ENCODE measurements around the gene ROBO1. TPM values are rescaled to one million over a fixed set of nuclear protein-coding genes. Genes with fewer than 3 reads are reported as not detected.

ROBO1 gene
- total and polyA plus RNA-seq, 2 donors (not counting 3 experiments of a cell fraction or from before 2014, with no cell fraction given), result 5.9 to 14.2 TPM

GRCh38 chr3:78888635-78889034, 879.2 kb downstream of the ROBO1 start:
- Histone ChIP-seq H3K4me3 (replicated peaks in 1 of 3; ENCODE audit: insufficient read depth in 1 of 3, low read depth in 1 of 3, low read length in 3 of 3) (no peak overlapping the region), H3K27me3 (ENCODE audit: control insufficient read depth in 2 of 2, insufficient read depth in 2 of 2, low read length in 2 of 2) (no peaks in the 10 kb centered on the region), H3K9me1 (replicated peaks; ENCODE audit: control insufficient read depth, extremely low read depth, insufficient read depth, low read length) (no peaks in the 10 kb centered on the region), H3K36me3 (ENCODE audit: control insufficient read depth in 2 of 2, extremely low read depth in 1 of 2, insufficient read depth in 2 of 2, low read length in 2 of 2) (no peaks in the 10 kb centered on the region), H3K9me3 (replicated peaks; ENCODE audit: control insufficient read depth, insufficient read depth, low read length) (no peaks in the 10 kb centered on the region), H3K4me2 (ENCODE audit: insufficient read depth, low read length) (no peak overlapping the region), H4K20me1 (replicated peaks; ENCODE audit: control insufficient read depth, extremely low read depth, insufficient read depth, low read length) (no peaks in the 10 kb centered on the region), H2AFZ (ENCODE audit: low read depth, low read length) (no peak overlapping the region), H3K27ac (ENCODE audit: insufficient read depth, low read depth, low read length) (no peak overlapping the region), H3K4me1 (ENCODE audit: control insufficient read depth, extremely low read depth, insufficient read depth, low read length) (no peaks in the 10 kb centered on the region), H3K79me2 (ENCODE audit: control insufficient read depth, insufficient read depth, low read length) (no peaks in the 10 kb centered on the region), H3K9ac (replicated peaks; ENCODE audit: extremely low read depth, insufficient read depth, low read length) (no peak overlapping the region)
- intact Hi-C loops (cut with micrococcal nuclease) (no loop called here), dilution Hi-C loops (cut with MboI; ENCODE audit: extremely low pct_ligation_motif_present, low sequenced_read_pairs) (no loop called here)
- CTCF ChIA-PET, result no interaction called here
- no TSS peak for BruUV-seq (replicated peaks)
- no peak for DNase-seq (ENCODE audit: low read depth, low spot score)
- POLR2A ChIA-PET, result no interaction called here
- no peak for FAIRE-seq
- no peak for TF ChIP-seq JUN (IDR thresholded peaks at IDR 0.05; ENCODE audit: borderline replicate concordance, insufficient read depth, insufficient read length, low read depth)
- TF ChIP-seq CTCF (IDR thresholded peaks at IDR 0.05; ENCODE audit: extremely low read depth in 1 of 2, insufficient read depth in 1 of 2, low read depth in 1 of 2, low read length in 2 of 2), result no peak
- no peak for TF ChIP-seq MAX (IDR thresholded peaks at IDR 0.05; ENCODE audit: insufficient read depth, insufficient read length)
- no peak for TF ChIP-seq POLR2A (IDR thresholded peaks at IDR 0.05; ENCODE audit: low read depth, low read length)
- TF ChIP-seq GATA2 (IDR thresholded peaks at IDR 0.05; ENCODE audit: insufficient read depth, insufficient read length, low read depth, low read length), result no peak
- TF ChIP-seq MYC (IDR thresholded peaks at IDR 0.05; ENCODE audit: low read depth, low read length), result no peak
- no peak for TF ChIP-seq EZH2 (IDR thresholded peaks at IDR 0.05; ENCODE audit: borderline replicate concordance, low read depth, low read length, severe bottlenecking)
- TF ChIP-seq POLR2AphosphoS5 (IDR thresholded peaks at IDR 0.05; ENCODE audit: insufficient read depth, low read depth, low read length), result no peak
- no peak for TF ChIP-seq FOS (IDR thresholded peaks at IDR 0.05; ENCODE audit: borderline replicate concordance, insufficient read depth, low read length)

All from endothelial cell of umbilical vein (primary cell).